IMR-90 (cell line): Measurements from ENCODE around the gene C1orf74. TPM values are rescaled to one million over a fixed set of nuclear protein-coding genes. Genes with fewer than 3 reads are reported as not detected.

Source experiments
- ATAC-seq: fragments of 200-7000 bp; cut with Tn5 transposase; 2 replicates; pipeline ENCODE4 v1.9.1; 2020; ENCODE audit warnings: low read depth, mild to moderate bottlenecking, moderate library complexity
- BruUV-seq: library from RNA; stranded (reverse); fragments of 400-500 nt; replicated peaks from 2 replicates; lab custom pipeline; 2021; lab: Mats Ljungman, UMichigan
- CTCF ChIA-PET: fragments of 300-600 bp; formaldehyde crosslinking; extraction: SDS; loops from one replicate; lab custom pipeline; 2021; ENCODE audit warnings: antibody characterized with exemption; lab: Yijun Ruan, JAX
- POLR2A ChIA-PET: fragments of 300-600 bp; sonication (Branson Sonifier 250); formaldehyde crosslinking; loops from one replicate; lab custom pipeline; 2022; ENCODE audit warnings: antibody characterized with exemption; ENCODE audit not compliant: unreplicated experiment; lab: Charles Lee
- DNase-seq: peaks from one replicate; pipeline ENCODE4 v3.0.0; 2013
- H2AFZ ChIP-seq: replicated peaks from 2 replicates; pipeline ENCODE3; 2013; ENCODE audit warnings: low read length, mild to moderate bottlenecking; ENCODE audit not compliant: poor library complexity
- H2AK5ac ChIP-seq: 2 replicates; pipeline ENCODE4 v1.6.1; 2013; ENCODE audit warnings: low read depth, low read length, inconsistent platforms
- H2AK9ac ChIP-seq: replicated peaks from 2 replicates; pipeline ENCODE3; 2013; ENCODE audit warnings: mild to moderate bottlenecking, low read depth, low read length, moderate library complexity; ENCODE audit not compliant: poor library complexity
- H2BK120ac ChIP-seq: 2 replicates; pipeline ENCODE4 v1.6.1; 2013; ENCODE audit warnings: low read depth, low read length, inconsistent platforms
- H2BK15ac ChIP-seq: 3 replicates; pipeline ENCODE4 v1.6.1; 2013; ENCODE audit warnings: low read depth, low read length, inconsistent platforms
- H2BK20ac ChIP-seq: 2 replicates; pipeline ENCODE4 v1.6.1; 2013; ENCODE audit warnings: low read depth, mild to moderate bottlenecking, inconsistent platforms, low read length, moderate library complexity
- H2BK5ac ChIP-seq: 2 replicates; pipeline ENCODE4 v1.6.1; 2013; ENCODE audit warnings: mild to moderate bottlenecking, low read depth, low read length, inconsistent platforms; ENCODE audit not compliant: poor library complexity, severe bottlenecking
- H3K14ac ChIP-seq: replicated peaks from 2 replicates; pipeline ENCODE4 v1.6.1; 2013; ENCODE audit warnings: low read depth, low read length, inconsistent platforms
- H3K18ac ChIP-seq: 2 replicates; pipeline ENCODE4 v1.6.1; 2013; ENCODE audit warnings: low read depth, low read length, control low read depth
- H3K23ac ChIP-seq: 2 replicates; pipeline ENCODE4 v1.6.1; 2013; ENCODE audit warnings: low read depth, low read length, inconsistent platforms
- H3K27ac ChIP-seq: 2 replicates; pipeline ENCODE4 v1.5.1; 2013; ENCODE audit warnings: mild to moderate bottlenecking, control low read depth, low read length; ENCODE audit not compliant: insufficient read depth
- H3K27me3 ChIP-seq: 2 replicates; pipeline ENCODE4 v1.6.1; 2013; ENCODE audit warnings: low read length; ENCODE audit not compliant: control insufficient read depth, insufficient read depth
- H3K36me3 ChIP-seq: 2 replicates; pipeline ENCODE4 v1.6.1; 2013; ENCODE audit warnings: low read length, mixed read lengths; ENCODE audit not compliant: control insufficient read depth, insufficient read depth
- H3K4ac ChIP-seq: 2 replicates; pipeline ENCODE4 v1.6.1; 2013; ENCODE audit warnings: low read depth, low read length, inconsistent platforms
- H3K4me1 ChIP-seq: 2 replicates; pipeline ENCODE4 v1.6.1; 2013; ENCODE audit warnings: low read length, mixed read lengths; ENCODE audit not compliant: control insufficient read depth, insufficient read depth
- H3K4me2 ChIP-seq: 2 replicates; pipeline ENCODE4 v1.6.1; 2013; ENCODE audit warnings: low read depth, mild to moderate bottlenecking, control low read depth, low read length, moderate library complexity
- H3K4me3 ChIP-seq: 2 replicates; pipeline ENCODE4 v1.5.1; 2013; ENCODE audit warnings: low read depth, mild to moderate bottlenecking, control low read depth, low read length, moderate library complexity; ENCODE audit not compliant: insufficient read depth
- H3K56ac ChIP-seq: 2 replicates; pipeline ENCODE4 v1.6.1; 2013; ENCODE audit warnings: low read length, inconsistent platforms; ENCODE audit not compliant: insufficient read depth; ENCODE audit errors: extremely low read depth
- H3K79me1 ChIP-seq, 2 experiments: 2 replicates each; pipeline ENCODE4 v1.6.1; 2013; ENCODE audit warnings: low read length in 2 of 2, inconsistent platforms in 1 of 2, low read depth in 1 of 2
- H3K9ac ChIP-seq: 2 replicates; pipeline ENCODE4 v1.6.1; 2013; ENCODE audit warnings: low read depth, low read length, control low read depth
- H3K9me1 ChIP-seq: 2 replicates; pipeline ENCODE4 v1.6.1; 2013; ENCODE audit warnings: low read length, inconsistent platforms; ENCODE audit not compliant: insufficient read depth
- H3K9me3 ChIP-seq: 2 replicates; pipeline ENCODE4 v1.6.1; 2013; ENCODE audit warnings: low read length; ENCODE audit not compliant: control insufficient read depth, insufficient read depth
- H4K20me1 ChIP-seq: 2 replicates; pipeline ENCODE4 v1.6.1; 2013; ENCODE audit warnings: low read length, inconsistent platforms; ENCODE audit not compliant: insufficient read depth
- H4K5ac ChIP-seq: 2 replicates; pipeline ENCODE4 v1.6.1; 2013; ENCODE audit warnings: mild to moderate bottlenecking, low read depth, low read length, control low read depth
- H4K8ac ChIP-seq, 2 experiments: 2 replicates each; pipeline ENCODE4 v1.6.1; 2013; ENCODE audit warnings: low read depth in 2 of 2, low read length in 2 of 2, control low read depth in 1 of 2, inconsistent platforms in 1 of 2
- H4K91ac ChIP-seq: 2 replicates; pipeline ENCODE4 v1.6.1; 2013; ENCODE audit warnings: low read depth, low read length, inconsistent platforms; ENCODE audit not compliant: insufficient read depth
- CEBPB ChIP-seq: IDR thresholded peaks from 2 replicates; pipeline ENCODE4 v1.6.1; 2012; ENCODE audit warnings: low read depth, low read length, improper control_type of control experiment
- FOS ChIP-seq: fragments of 150-350 bp; IDR thresholded peaks from 2 replicates; pipeline ENCODE4 v1.6.1; 2016; ENCODE audit warnings: low read depth, low read length
- WGBS, 2 experiments: methylation state at CpG; one replicate each; pipeline versions ENCODE4 v1.1.5 to v1.1.7; 2013; ENCODE audit warnings: missing lambda C conversion rate in 2 of 2; ENCODE audit not compliant: insufficient read length in 1 of 2; ENCODE audit errors: extremely low coverage in 2 of 2; 5-methylcytosine and 5-hydroxymethylcytosine counted together
- dilution Hi-C: fragments of 300-500 bp; cut with HindIII; formaldehyde crosslinking; loops from one replicate; pipeline ENCODE4 v1.14.3; 2018; ENCODE audit warnings: low sequenced_read_pairs; ENCODE audit not compliant: unreplicated experiment
- in situ Hi-C: fragments of 300-500 bp; cut with MboI; formaldehyde crosslinking; loops from 3 replicates; pipeline ENCODE4 v1.14.3; 2019; ENCODE audit warnings: low sequenced_read_pairs, inconsistent platforms, mixed read lengths
- intact Hi-C: fragments of 100-400 bp; cut with micrococcal nuclease; formaldehyde crosslinking; loops from 2 replicates; pipeline ENCODE4 v1.10.0; 2022
- polyA plus RNA-seq, 3 experiments: library from polyadenylated mRNA; depleted of rRNA; stranded (reverse); fragments of >200 nt; gene quantifications; 2 replicates each; pipeline ENCODE4 v1.2.3, GENCODE V29; 2012; ENCODE audit warnings: low replicate concordance in 1 of 3
- total RNA-seq: library from RNA; depleted of rRNA; stranded (reverse); fragments of >200 nt; gene quantifications from 2 replicates; pipeline ENCODE4 v1.2.3, GENCODE V29; 2012

The C1orf74 gene
- total and polyA plus RNA-seq, 2 of the 4 experiments (the other 2 are of a cell fraction) = 1.1 to 4.3 TPM

DNA sequence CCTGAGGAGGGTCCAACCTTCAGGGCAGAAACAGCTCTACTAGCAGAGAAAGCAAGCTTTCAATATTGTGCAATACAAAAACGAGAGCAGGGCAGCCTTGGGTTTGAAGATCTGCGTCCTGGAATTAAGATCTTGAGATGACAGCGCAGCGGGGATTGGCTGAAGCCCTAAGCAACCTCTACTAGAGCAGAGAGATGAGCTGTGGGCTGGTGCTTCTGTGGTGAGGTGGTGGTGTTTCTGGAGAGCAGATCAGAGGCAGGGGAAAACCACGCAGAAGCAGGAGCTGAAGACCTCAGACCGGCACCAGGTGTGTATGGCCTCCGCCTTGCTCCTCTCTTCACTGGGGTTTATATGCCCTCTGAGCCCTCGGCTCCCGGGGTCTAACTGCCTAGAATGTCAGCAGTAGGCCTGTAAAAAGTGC, 16.0 kb downstream of the C1orf74 start:
- Histone ChIP-seq H3K4me3 (no peak overlapping the region), H3K18ac (no peak overlapping the region), H3K36me3 (no peaks in the 10 kb centered on the region), H4K8ac (peak overlapping the region; percentile 38 to 86; a peak in 2 of 4 replicates), H3K27me3 (no peaks in the 10 kb centered on the region), H3K4ac (peak overlapping the region; percentile 29), H3K9me3 (no peaks in the 10 kb centered on the region), H2BK20ac (peak overlapping the region; percentile 45), H3K79me1 (peaks cover 0 to 12% of the 10 kb centered on the region in 2 experiments; a peak in 2 of 4 replicates), H2BK5ac (no peak overlapping the region), H2BK120ac (peak overlapping the region; percentile 78), H3K9me1 (peaks cover 25% of the 10 kb centered on the region), H2AK9ac (no peak overlapping the region), H4K20me1 (no peaks in the 10 kb centered on the region), H3K27ac (0 out of 2 replicates have a peak overlapping the region, but pooled peaks have one; percentile 13), H2AFZ (peak overlapping the region; percentile 39), H3K9ac (no peak overlapping the region), H3K23ac (no peak overlapping the region), H3K4me2 (no peak overlapping the region), H4K5ac (peak overlapping the region; percentile 4; the same call in 1 of the 2 replicates), H3K14ac (peak overlapping the region; percentile 28; the same call in 1 of the 2 replicates), H3K4me1 (peaks cover 11% of the 10 kb centered on the region), H4K91ac (peak overlapping the region; percentile 71), H2AK5ac (peak overlapping the region; percentile 43), H3K56ac (no peak overlapping the region), H2BK15ac (peak overlapping the region; percentile 38; the same call in 1 of the 3 replicates)
- POLR2A ChIA-PET = no interaction called here
- CTCF ChIA-PET = no interaction called here
- no TSS peak for BruUV-seq
- 100% methylated on average over 1 of the region's 9 CpGs; no CpG with 5 or more reads in 1 of the 2 experiments for WGBS, 2 experiments
- DNase-seq = no peak
- dilution Hi-C loops = no loop called here
- intact Hi-C loops = no loop called here
- TF ChIP-seq FOS = no peak
- TF ChIP-seq CEBPB = peak; percentile 76
- no peak for ATAC-seq
- in situ Hi-C loops = no loop called here
